ENCODE data around the gene LPIN2.

Gene LPIN2

GRCh38 chr18:3002732-3003131 is 10.2 kb downstream of the LPIN2 start:
- DNase-seq = no peak

- DNase-seq = no peak
Observed at GRCh38 chr18:2998644-2999043, 14.3 kb downstream of the LPIN2 start.

GRCh38 chr18:2997846-2998564 is 14.9 kb downstream of the LPIN2 start:
- no peak for DNase-seq

- DNase-seq = no peak
Observed at GRCh38 chr18:2997429-2997828, 15.5 kb downstream of the LPIN2 start.

- DNase-seq = peak; percentile 90
Observed at GRCh38 chr18:2994603-2995432, 18.1 kb downstream of the LPIN2 start.

- DNase-seq = no peak
Observed at GRCh38 chr18:2994020-2994589, 18.8 kb downstream of the LPIN2 start.

GRCh38 chr18:2992995-2993877 is 19.7 kb downstream of the LPIN2 start:
- no peak for DNase-seq

- no peak for DNase-seq
Observed at GRCh38 chr18:2990956-2991640, 21.8 kb downstream of the LPIN2 start.

- DNase-seq = no peak
Observed at GRCh38 chr18:2987876-2988790, 24.8 kb downstream of the LPIN2 start.

GRCh38 chr18:2986150-2986865 is 26.6 kb downstream of the LPIN2 start:
- DNase-seq = no peak

GRCh38 chr18:2985628-2986027 is 27.3 kb downstream of the LPIN2 start:
- no peak for DNase-seq

- no peak for DNase-seq
Observed at GRCh38 chr18:2984703-2985261, 28.2 kb downstream of the LPIN2 start.

GRCh38 chr18:2984091-2984490 is 28.9 kb downstream of the LPIN2 start:
- DNase-seq = no peak

GRCh38 chr18:2983296-2983695 is 29.6 kb downstream of the LPIN2 start:
- DNase-seq = no peak

GRCh38 chr18:2982452-2983269 is 30.3 kb downstream of the LPIN2 start:
- no peak for DNase-seq

GRCh38 chr18:2982022-2982421 is 30.9 kb downstream of the LPIN2 start:
- no peak for DNase-seq

GRCh38 chr18:2981212-2981728 is 31.7 kb downstream of the LPIN2 start:
- DNase-seq = no peak

GRCh38 chr18:2979871-2980790 is 32.8 kb downstream of the LPIN2 start:
- DNase-seq = peak; percentile 75

Measured in activated effector memory CD4-positive, alpha-beta T cell treated with anti-CD3 and anti-CD28 coated beads, Interleukin-2, amount 50 U/mL, for 16 hours (primary cell).